Upper lobe of left lung (tissue), 4 donors: ENCODE measurements around the gene FAM83C.

Source experiments
- CTCF ChIP-seq, 6 experiments: fragments of 450-650 bp in 4 of 6; fragments of 200-600 bp in 2 of 6; sonication (generic) in 2 of 6; IDR thresholded peaks; one replicate each; pipeline ENCODE4 v1.5.1; 2016 to 2019; ENCODE audit warnings: antibody characterized with exemption in 6 of 6
- EP300 ChIP-seq, 4 donors: sonication (generic); formaldehyde crosslinking; IDR thresholded peaks; one replicate each; pipeline ENCODE4 v1.5.1; 2017; ENCODE audit warnings: antibody characterized with exemption in 4 of 4, control low read depth in 2 of 4
- POLR2A ChIP-seq, 4 donors: fragments of 450-650 bp; IDR thresholded peaks; one replicate each; pipeline ENCODE4 v1.5.1; 2016 to 2017; ENCODE audit warnings: antibody characterized with exemption in 4 of 4, mild to moderate bottlenecking in 2 of 4
- POLR2AphosphoS5 ChIP-seq, 2 donors: sonication (generic); formaldehyde crosslinking; IDR thresholded peaks; one replicate each; pipeline ENCODE4 v1.5.1; 2017; ENCODE audit warnings: antibody characterized with exemption in 2 of 2

- TF ChIP-seq EP300 (IDR thresholded peaks at IDR 0.05) = no peak
- TF ChIP-seq CTCF (IDR thresholded peaks at IDR 0.05) = no peak
- TF ChIP-seq POLR2A (IDR thresholded peaks at IDR 0.05) = no peak
- TF ChIP-seq POLR2AphosphoS5 (IDR thresholded peaks at IDR 0.05) = no peak
Measured at GRCh38 chr20:35307666-35308653, 15.7 kb upstream of the FAM83C start.
